SK-N-SH (cell line): ENCODE results near the gene DGKH.

ENCODE experiments used
- CTCF ChIP-seq: fragments of 200-600 bp; sonication (generic); IDR thresholded peaks from 2 replicates; pipeline ENCODE4 v1.6.1; 2017; ENCODE audit warnings: antibody characterized with exemption, mild to moderate bottlenecking, moderate library complexity
- EP300 ChIP-seq, 2 experiments: IDR thresholded peaks; 2 replicates each; pipeline versions ENCODE4 v1.4.0 to v1.6.1; 2012; ENCODE audit warnings: borderline replicate concordance in 1 of 2, low read depth in 1 of 2, low read length in 1 of 2
- POLR2AphosphoS5 ChIP-seq: IDR thresholded peaks from 2 replicates; pipeline ENCODE4 v1.6.1; 2012; ENCODE audit warnings: low read depth, low read length
- REST ChIP-seq: IDR thresholded peaks from 2 replicates; pipeline ENCODE4 v1.6.1; 2012; ENCODE audit warnings: mild to moderate bottlenecking, low read depth, low read length, moderate library complexity

GRCh38 chr13:42109957-42110356 lies 61.5 kb downstream of the DGKH start:
- TF ChIP-seq POLR2AphosphoS5 (no peak), REST (no peak), CTCF (no peak), EP300 (IDR thresholded peaks at IDR 0.05; ENCODE audit: borderline replicate concordance in 1 of 2, low read depth in 1 of 2, low read length in 1 of 2) (no peak)
